Measurements from ENCODE around the gene PEPD.

PEPD gene

GRCh38 chr19:33346665-33347064 is 174.9 kb downstream of the PEPD start:
- DNase-seq = no peak

GRCh38 chr19:33345163-33345562 is 176.4 kb downstream of the PEPD start:
- no peak for DNase-seq

GRCh38 chr19:33344573-33344925 is 177.0 kb downstream of the PEPD start:
- no peak for DNase-seq

- DNase-seq = no peak
Observed at GRCh38 chr19:33343859-33344572, 177.6 kb downstream of the PEPD start.

- no peak for DNase-seq
Observed at GRCh38 chr19:33343301-33343700, 178.3 kb downstream of the PEPD start.

GRCh38 chr19:33340991-33341390 is 180.6 kb downstream of the PEPD start:
- DNase-seq = no peak

- DNase-seq = no peak
Observed at GRCh38 chr19:33339016-33339984, 182.3 kb downstream of the PEPD start.

All from CD4-positive, alpha-beta T cell treated with Interleukin-4 for 1 hour (primary cell).